ENCODE results near the gene OTOG.

The OTOG gene

GRCh38 chr11:17636721-17637120, 89.7 kb downstream of the OTOG start:
- no peak for DNase-seq

GRCh38 chr11:17637901-17638300, 90.8 kb downstream of the OTOG start:
- DNase-seq: no peak

- DNase-seq: no peak
These were observed 91.3 kb downstream of the OTOG start for GRCh38 chr11:17638311-17638710.

- DNase-seq: no peak
These were observed 92.0 kb downstream of the OTOG start for GRCh38 chr11:17639091-17639490.

GRCh38 chr11:17639781-17640180, 92.7 kb downstream of the OTOG start:
- no peak for DNase-seq

GRCh38 chr11:17640493-17641164, 93.6 kb downstream of the OTOG start:
- no peak for DNase-seq

- DNase-seq: no peak
These were observed 94.8 kb downstream of the OTOG start for GRCh38 chr11:17641792-17642350.

- DNase-seq: no peak
These were observed 95.3 kb downstream of the OTOG start for GRCh38 chr11:17642370-17642769.

- no peak for DNase-seq
These were observed 95.9 kb downstream of the OTOG start for GRCh38 chr11:17642980-17643379.

GRCh38 chr11:17643506-17644405, 96.7 kb downstream of the OTOG start:
- DNase-seq: no peak

- no peak for DNase-seq
These were observed 98.3 kb downstream of the OTOG start for GRCh38 chr11:17645190-17645970.

GRCh38 chr11:17646451-17647145, 99.5 kb downstream of the OTOG start:
- DNase-seq: no peak

- DNase-seq: no peak
These were observed 101.5 kb downstream of the OTOG start for GRCh38 chr11:17648528-17648927.

GRCh38 chr11:17649261-17649660, 102.2 kb downstream of the OTOG start:
- no peak for DNase-seq

GRCh38 chr11:17649696-17650095, 102.6 kb downstream of the OTOG start:
- DNase-seq: no peak

GRCh38 chr11:17650127-17650911, 103.3 kb downstream of the OTOG start:
- no peak for DNase-seq

- no peak for DNase-seq
These were observed 104.0 kb downstream of the OTOG start for GRCh38 chr11:17651061-17651460.

GRCh38 chr11:17651681-17652080, 104.6 kb downstream of the OTOG start:
- DNase-seq: no peak

- no peak for DNase-seq
These were observed 105.5 kb downstream of the OTOG start for GRCh38 chr11:17652556-17652955.

- no peak for DNase-seq
These were observed 106.6 kb downstream of the OTOG start for GRCh38 chr11:17653611-17654010.

- no peak for DNase-seq
These were observed 108.6 kb downstream of the OTOG start for GRCh38 chr11:17655682-17656081.

- no peak for DNase-seq
These were observed 111.2 kb downstream of the OTOG start for GRCh38 chr11:17658211-17658610.
